Measurements from ENCODE around the gene CNIH1. TPM values are rescaled to one million over a fixed set of nuclear protein-coding genes. Genes with fewer than 3 reads are reported as not detected.
"Not testable (repeated sequence)": the region's sequence is repeated elsewhere in the genome, so short reads cannot be mapped to it uniquely, and the experiment has no call there.

Gene CNIH1
- total RNA-seq, 1 experiment from 2014 or later, result 80.7 TPM

GRCh38 chr14:54462048-54462447 lies 20.9 kb upstream of the CNIH1 start:
- Mint-ChIP-seq H3K9me3 (peaks cover 31% of the 10 kb centered on the region), H3K27me3 (ENCODE audit: low read depth) (no peaks in the 10 kb centered on the region), H3K36me3 (peaks cover 22% of the 10 kb centered on the region), H3K4me1 (no peaks in the 10 kb centered on the region), H3K4me3 (no peak overlapping the region), H3K27ac (no peak overlapping the region)
- TF ChIP-seq PRRX2 (CRISPR knock-in tag; IDR thresholded peaks at IDR 0.05) (no peak), TEAD4 (CRISPR knock-in tag; IDR thresholded peaks at IDR 0.05) (no peak), USF2 (CRISPR knock-in tag; IDR thresholded peaks at IDR 0.05) (no peak)
- CTCF ChIA-PET, result interaction anchor here (1.1 kb wide), 2 partner anchors 311 to 312 kb away, joined by 3 read pairs; no protein-coding TSS in a partner anchor
- ATAC-seq, result no peak
- DNase-seq (ENCODE audit: low spot score), result no peak
- POLR2A ChIA-PET, result no interaction called here

- ChIA-PET POLR2A (no interaction called here), CTCF (no interaction called here)
- H3K27ac Mint-ChIP-seq, result no peak overlapping the region
- no peak for TF ChIP-seq ZNF281 (CRISPR knock-in tag; IDR thresholded peaks at IDR 0.05)
- no peak for TF ChIP-seq ZNF671 (CRISPR knock-in tag; IDR thresholded peaks at IDR 0.05)
- no peak for TF ChIP-seq MLX (CRISPR knock-in tag; IDR thresholded peaks at IDR 0.05)
- no peak for TF ChIP-seq IRF2 (CRISPR knock-in tag; IDR thresholded peaks at IDR 0.05; ENCODE audit: borderline replicate concordance, low read depth)
- TF ChIP-seq TEAD1 (CRISPR knock-in tag; IDR thresholded peaks at IDR 0.05), result no peak
- no peak for TF ChIP-seq ZNF138 (CRISPR knock-in tag; conservative IDR thresholded peaks at IDR 0.05)
- TF ChIP-seq ZBTB21 (CRISPR knock-in tag; IDR thresholded peaks at IDR 0.05; ENCODE audit: borderline replicate concordance), result no peak
- TF ChIP-seq CREB1 (CRISPR knock-in tag; IDR thresholded peaks at IDR 0.05), result no peak
- no peak for TF ChIP-seq FOXP4 (CRISPR knock-in tag; IDR thresholded peaks at IDR 0.05)
- no peak for TF ChIP-seq GRHL2 (CRISPR knock-in tag; IDR thresholded peaks at IDR 0.05; ENCODE audit: insufficient replicate concordance, severe bottlenecking)
- no peak for TF ChIP-seq JUN (CRISPR knock-in tag; IDR thresholded peaks at IDR 0.05)
- no peak for TF ChIP-seq ZNF263 (CRISPR knock-in tag; IDR thresholded peaks at IDR 0.05; ENCODE audit: low read depth)
- TF ChIP-seq AR (CRISPR knock-in tag; IDR thresholded peaks at IDR 0.05), result no peak
- TF ChIP-seq E2F5 (CRISPR knock-in tag; IDR thresholded peaks at IDR 0.05), result no peak
- TF ChIP-seq ZNF512 (CRISPR knock-in tag; IDR thresholded peaks at IDR 0.05; ENCODE audit: borderline replicate concordance), result no peak
- DNase-seq (ENCODE audit: low spot score) (no peak), ATAC-seq (no peak)
- no peaks in the 10 kb centered on the region for H3K4me1 Mint-ChIP-seq
- peaks cover 24% of the 10 kb centered on the region for H3K9me3 Mint-ChIP-seq
- H3K27me3 Mint-ChIP-seq (ENCODE audit: low read depth), result no peaks in the 10 kb centered on the region
- no peak overlapping the region for H3K4me3 Mint-ChIP-seq
- peaks cover 19% of the 10 kb centered on the region for H3K36me3 Mint-ChIP-seq
Measured at GRCh38 chr14:54459106-54459505, 17.9 kb upstream of the CNIH1 start.

- POLR2A ChIA-PET; H3K4me3 Mint-ChIP-seq; H3K27me3 Mint-ChIP-seq (ENCODE audit: low read depth); CTCF ChIA-PET; H3K27ac Mint-ChIP-seq; ATAC-seq; H3K4me1 Mint-ChIP-seq; DNase-seq (ENCODE audit: low spot score): not testable (repeated sequence)
- Mint-ChIP-seq H3K9me3 (peaks cover 24% of the 10 kb centered on the region), H3K36me3 (peaks cover 19% of the 10 kb centered on the region)
Measured at GRCh38 chr14:54458536-54458935, 17.4 kb upstream of the CNIH1 start.

All from WTC11 (cell line).